HepG2 (cell line): ENCODE data around the gene PHACTR1. TPM values are rescaled to one million over a fixed set of nuclear protein-coding genes. Genes with fewer than 3 reads are reported as not detected.

ENCODE experiments used
- ARNTL ChIP-seq: sonication (generic); formaldehyde crosslinking; IDR thresholded peaks from 2 replicates; pipeline ENCODE4 v1.4.0; 2020; ENCODE audit warnings: mild to moderate bottlenecking, missing genetic modification reagents
- CCAR2 ChIP-seq: fragments of 200-400 bp; formaldehyde crosslinking; optimal IDR thresholded peaks from 2 replicates; pipeline ENCODE3; 2018; ENCODE audit warnings: low read depth, mild to moderate bottlenecking, low read length, moderate library complexity
- EEA1 ChIP-seq: sonication (generic); formaldehyde crosslinking; IDR thresholded peaks from 2 replicates; pipeline ENCODE4 v1.5.1; 2020; ENCODE audit warnings: mild to moderate bottlenecking, missing genetic modification reagents, borderline replicate concordance
- FIP1L1 ChIP-seq: fragments of 200-400 bp; formaldehyde crosslinking; IDR thresholded peaks from 2 replicates; pipeline ENCODE4 v1.6.1; 2018; ENCODE audit warnings: low read depth, mild to moderate bottlenecking, low read length, moderate library complexity, borderline replicate concordance; ENCODE audit not compliant: insufficient read depth
- GZF1 ChIP-seq: sonication (generic); formaldehyde crosslinking; IDR thresholded peaks from 2 replicates; pipeline ENCODE4 v1.5.1; 2020; ENCODE audit warnings: mild to moderate bottlenecking, missing genetic modification reagents
- HOXA3 ChIP-seq: sonication (generic); formaldehyde crosslinking; IDR thresholded peaks from 2 replicates; pipeline ENCODE4 v1.5.0; 2020; ENCODE audit warnings: missing genetic modification reagents
- MLLT10 ChIP-seq: sonication (generic); formaldehyde crosslinking; IDR thresholded peaks from 2 replicates; pipeline ENCODE4 v1.4.0; 2020; ENCODE audit warnings: missing genetic modification reagents
- MTF1 ChIP-seq: sonication (generic); formaldehyde crosslinking; IDR thresholded peaks from 2 replicates; pipeline ENCODE4 v1.5.0; 2020; ENCODE audit warnings: missing genetic modification reagents
- NR2C2 ChIP-seq: sonication (generic); formaldehyde crosslinking; IDR thresholded peaks from 2 replicates; pipeline ENCODE4 v1.4.0; 2020; ENCODE audit warnings: missing genetic modification reagents, mild to moderate bottlenecking, moderate library complexity, borderline replicate concordance
- RARA ChIP-seq: IDR thresholded peaks from 2 replicates; pipeline ENCODE4 v1.6.1; 2016; ENCODE audit warnings: missing genetic modification reagents, missing compliant biosample characterization
- SNAPC2 ChIP-seq: sonication (generic); formaldehyde crosslinking; IDR thresholded peaks from 2 replicates; pipeline ENCODE4 v1.8.1; 2022; ENCODE audit warnings: mild to moderate bottlenecking, missing genetic modification reagents
- TEF ChIP-seq: sonication (generic); formaldehyde crosslinking; IDR thresholded peaks from 2 replicates; pipeline ENCODE4 v1.5.0; 2020; ENCODE audit warnings: missing genetic modification reagents
- ZBTB34 ChIP-seq: sonication (generic); formaldehyde crosslinking; IDR thresholded peaks from 2 replicates; pipeline ENCODE4 v1.8.0; 2022; ENCODE audit warnings: mild to moderate bottlenecking, missing genetic modification reagents
- ZBTB8A ChIP-seq: sonication (generic); formaldehyde crosslinking; IDR thresholded peaks from 2 replicates; pipeline ENCODE4 v1.4.0; 2020; ENCODE audit warnings: mild to moderate bottlenecking, low read depth, missing genetic modification reagents, borderline replicate concordance
- ZFP36 ChIP-seq: fragments of 150-350 bp; IDR thresholded peaks from 2 replicates; pipeline ENCODE4 v1.6.1; 2018; ENCODE audit warnings: borderline replicate concordance, low read length, low read depth; ENCODE audit not compliant: partially characterized antibody
- ZNF280B ChIP-seq: sonication (generic); formaldehyde crosslinking; IDR thresholded peaks from 2 replicates; pipeline ENCODE4 v1.5.0; 2020; ENCODE audit warnings: missing genetic modification reagents, mild to moderate bottlenecking, borderline replicate concordance
- ZNF607 ChIP-seq: sonication (generic); formaldehyde crosslinking; IDR thresholded peaks from 2 replicates; pipeline ENCODE4 v1.5.1; 2020; ENCODE audit warnings: missing genetic modification reagents, mild to moderate bottlenecking, borderline replicate concordance
- polyA plus RNA-seq, 8 experiments: library from polyadenylated mRNA; depleted of rRNA in 3 of 8; stranded (reverse) in 7 of 8; unstranded in 1 of 8; fragments of >200 nt; fragmentation: Illumina TruSeq in 4 of 8; extraction: Trizol in 4 of 8; gene quantifications; 2 replicates each; pipeline versions ENCODE4 v1.2.1 to v1.2.3, GENCODE V29; 2011 to 2016; ENCODE audit warnings: low read depth in 4 of 8, missing spikeins in 1 of 8, mixed read lengths in 1 of 8; ENCODE audit not compliant: insufficient read depth in 1 of 8
- total RNA-seq, 5 experiments: library from RNA; depleted of rRNA; stranded (reverse); fragments of >200 nt; fragmentation: Illumina TruSeq; extraction: Trizol; gene quantifications; 2 replicates each; pipeline ENCODE4 v1.2.3, GENCODE V29; 2016; ENCODE audit warnings: low read depth in 1 of 5
- TF ChIP-seq, protein P1 (sequence below): sonication (generic); formaldehyde crosslinking; IDR thresholded peaks from 2 replicates; pipeline ENCODE4 v1.8.0; 2022; ENCODE audit warnings: missing genetic modification reagents, mild to moderate bottlenecking, moderate library complexity, borderline replicate concordance

The PHACTR1 gene
- total and polyA plus RNA-seq, 2 of the 13 experiments (the other 11 are each of a cell fraction or from before 2014, with no cell fraction given) = 0.09 TPM; not detected in 1

- TF ChIP-seq ZNF280B (no peak), ZNF607 (CRISPR knock-in tag) (no peak), MTF1 (CRISPR knock-in tag) (no peak), SNAPC2 (CRISPR knock-in tag) (no peak), HOXA3 (CRISPR knock-in tag) (peak; percentile 88), TEF (CRISPR knock-in tag) (no peak), MLLT10 (CRISPR knock-in tag) (no peak), EEA1 (CRISPR knock-in tag) (no peak), GZF1 (CRISPR knock-in tag) (no peak), CCAR2 (no peak), ZBTB8A (no peak), NR2C2 (CRISPR knock-in tag) (peak; percentile 86), ZFP36 (no peak), ARNTL (CRISPR knock-in tag) (no peak), RARA (peak; percentile 59), FIP1L1 (no peak), ZBTB34 (no peak)
- TF ChIP-seq, protein P1, sequence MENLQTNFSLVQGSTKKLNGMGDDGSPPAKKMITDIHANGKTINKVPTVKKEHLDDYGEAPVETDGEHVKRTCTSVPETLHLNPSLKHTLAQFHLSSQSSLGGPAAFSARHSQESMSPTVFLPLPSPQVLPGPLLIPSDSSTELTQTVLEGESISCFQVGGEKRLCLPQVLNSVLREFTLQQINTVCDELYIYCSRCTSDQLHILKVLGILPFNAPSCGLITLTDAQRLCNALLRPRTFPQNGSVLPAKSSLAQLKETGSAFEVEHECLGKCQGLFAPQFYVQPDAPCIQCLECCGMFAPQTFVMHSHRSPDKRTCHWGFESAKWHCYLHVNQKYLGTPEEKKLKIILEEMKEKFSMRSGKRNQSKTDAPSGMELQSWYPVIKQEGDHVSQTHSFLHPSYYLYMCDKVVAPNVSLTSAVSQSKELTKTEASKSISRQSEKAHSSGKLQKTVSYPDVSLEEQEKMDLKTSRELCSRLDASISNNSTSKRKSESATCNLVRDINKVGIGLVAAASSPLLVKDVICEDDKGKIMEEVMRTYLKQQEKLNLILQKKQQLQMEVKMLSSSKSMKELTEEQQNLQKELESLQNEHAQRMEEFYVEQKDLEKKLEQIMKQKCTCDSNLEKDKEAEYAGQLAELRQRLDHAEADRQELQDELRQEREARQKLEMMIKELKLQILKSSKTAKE (CRISPR knock-in tag) = no peak
Measured at GRCh38 chr6:13302751-13303667, 586.4 kb downstream of the PHACTR1 start (continued).
